Renal pelvis (tissue), 4 donors: ENCODE results near the gene MISP3. TPM values are rescaled to one million over a fixed set of nuclear protein-coding genes. Genes with fewer than 3 reads are reported as not detected.
A peak's percentile ranks its signal among the peaks of the same experiment; 100 is the strongest.
"Not testable (repeated sequence)": the region's sequence is repeated elsewhere in the genome, so short reads cannot be mapped to it uniquely, and the experiment has no call there.

ENCODE experiments used
- DNase-seq: peaks from one replicate; pipeline ENCODE4 v3.0.0-alpha.2; 2013
- polyA plus RNA-seq, 3 donors: library from polyadenylated mRNA; unstranded; fragments of 120-200 nt; gene quantifications; one replicate each; pipeline ENCODE4 v1.2.1, GENCODE V29; 2013; ENCODE audit not compliant: insufficient read length in 3 of 3

MISP3 gene
- polyA plus RNA-seq, 3 donors: 7.9 to 8.7 (median 8.2) TPM

GRCh38 chr19:14050961-14051360 lies 21.6 kb upstream of the MISP3 start:
- not testable (repeated sequence) for DNase-seq

- DNase-seq: no peak
Measured at GRCh38 chr19:14051980-14052379, 20.6 kb upstream of the MISP3 start.

DNA sequence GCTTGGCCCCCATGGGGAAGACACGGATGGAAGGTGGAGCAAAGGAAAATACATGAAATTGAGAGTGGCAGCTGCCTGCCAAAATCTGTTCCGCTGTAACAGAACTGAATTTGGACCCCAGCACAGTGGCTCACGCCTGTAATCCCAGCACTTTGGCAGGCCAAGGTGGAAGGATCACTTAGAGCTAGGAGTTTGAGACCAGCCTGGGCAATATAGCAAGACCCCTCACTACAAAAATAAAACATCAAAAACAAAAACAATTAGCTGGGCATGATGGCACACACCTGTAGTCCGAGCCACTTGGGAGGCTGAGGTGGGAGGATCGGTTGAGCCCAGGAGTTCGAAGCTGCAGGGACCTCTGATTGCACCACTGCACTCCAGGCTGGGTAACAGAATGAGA lies 20.1 kb upstream of the MISP3 start:
- DNase-seq: no peak

GRCh38 chr19:14053032-14053431 lies 19.6 kb upstream of the MISP3 start:
- no peak for DNase-seq

DNA sequence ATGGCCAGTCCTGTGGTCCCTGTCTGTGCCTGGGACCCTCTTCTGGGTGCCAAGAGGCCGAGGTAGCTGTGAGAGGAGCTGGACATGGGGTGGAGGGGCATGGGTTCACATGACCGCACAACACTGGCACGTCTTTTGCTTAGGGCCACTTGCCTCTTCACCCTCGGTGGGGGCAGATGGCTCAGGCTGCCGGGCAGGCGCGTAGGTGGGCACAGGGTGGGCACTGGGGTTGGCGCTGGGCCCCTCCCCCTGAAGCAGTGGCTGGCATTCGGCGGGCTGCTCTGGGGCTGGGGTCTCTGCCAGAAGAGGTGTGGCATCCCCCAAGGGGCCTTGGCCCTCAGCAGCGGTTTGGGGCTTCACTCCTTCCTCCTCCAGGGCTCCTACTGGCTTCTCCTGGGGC lies 19.1 kb upstream of the MISP3 start:
- no peak for DNase-seq

- DNase-seq: no peak
Measured at GRCh38 chr19:14054099-14054498, 18.5 kb upstream of the MISP3 start.

GRCh38 chr19:14054721-14055120 lies 17.9 kb upstream of the MISP3 start:
- no peak for DNase-seq

- DNase-seq: no peak
Measured at GRCh38 chr19:14055396-14055795, 17.2 kb upstream of the MISP3 start.

DNA sequence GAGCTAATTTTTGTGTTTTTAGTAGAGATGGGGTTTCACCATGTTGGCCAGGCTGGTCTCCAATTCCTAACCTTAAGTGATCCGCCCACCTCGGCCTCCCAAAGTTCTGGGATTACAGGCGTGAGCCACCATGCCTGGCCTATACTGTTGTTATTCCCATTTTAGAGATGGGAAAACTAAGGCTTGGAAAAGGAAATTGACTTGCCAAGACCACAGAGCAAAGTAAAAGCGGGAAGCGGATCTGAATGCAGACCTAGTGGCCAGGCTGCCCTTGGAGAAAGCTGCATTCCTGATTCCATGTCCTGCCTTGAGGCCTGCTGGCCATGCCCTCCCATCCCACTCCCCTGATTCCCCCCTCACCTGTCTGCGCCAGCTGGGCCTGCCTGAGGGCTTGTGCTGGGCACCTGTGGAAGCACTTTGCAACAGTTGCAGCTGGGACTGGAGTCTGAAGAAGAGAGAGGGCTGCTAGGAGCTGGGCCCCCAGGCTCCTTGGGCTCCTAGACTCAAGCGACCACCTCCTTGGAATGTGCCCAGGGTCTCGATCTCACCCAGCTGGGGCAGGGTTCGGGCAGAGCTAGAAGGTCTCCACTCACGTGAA lies 16.4 kb upstream of the MISP3 start:
- no peak for DNase-seq

GRCh38 chr19:14056741-14057356 lies 15.7 kb upstream of the MISP3 start:
- DNase-seq: no peak

GRCh38 chr19:14058182-14059092 lies 14.1 kb upstream of the MISP3 start:
- DNase-seq: no peak

GRCh38 chr19:14059093-14059480 lies 13.5 kb upstream of the MISP3 start:
- no peak for DNase-seq

DNA sequence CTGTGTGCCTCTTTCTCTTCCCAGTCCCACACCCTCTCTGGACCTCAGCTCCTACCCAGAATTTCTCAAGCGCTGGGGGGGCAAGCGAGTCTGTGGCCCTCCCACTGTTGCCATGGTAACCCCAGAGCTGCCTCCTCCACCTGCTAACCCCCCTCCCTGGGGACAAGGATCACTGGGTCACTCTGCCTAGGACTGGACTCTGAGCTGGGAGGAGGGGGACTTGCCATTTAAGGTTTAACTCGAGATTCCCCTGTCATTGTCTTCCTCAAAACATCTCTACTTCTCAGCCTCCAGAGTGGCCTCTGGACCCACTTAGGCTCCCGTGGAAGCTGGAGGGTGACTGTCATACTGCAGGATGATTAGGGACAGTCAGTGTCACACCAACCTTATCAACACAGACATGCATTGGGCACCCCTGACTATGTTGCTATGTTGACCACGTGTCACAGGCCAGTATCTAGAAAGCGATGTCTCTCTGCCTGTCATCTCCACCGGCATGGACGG lies 12.9 kb upstream of the MISP3 start:
- DNase-seq: no peak

GRCh38 chr19:14061081-14061749 lies 11.4 kb upstream of the MISP3 start:
- DNase-seq: no peak

- peak; percentile 69 for DNase-seq
Measured at GRCh38 chr19:14061751-14062557, 10.6 kb upstream of the MISP3 start, which contains the start of gene PALM3. PALM3 (minus strand) TSS chr19:14062076; CDS start chr19:14061980, 96 bp downstream.

GRCh38 chr19:14062558-14062855 lies 10.1 kb upstream of the MISP3 start:
- no peak for DNase-seq

DNA sequence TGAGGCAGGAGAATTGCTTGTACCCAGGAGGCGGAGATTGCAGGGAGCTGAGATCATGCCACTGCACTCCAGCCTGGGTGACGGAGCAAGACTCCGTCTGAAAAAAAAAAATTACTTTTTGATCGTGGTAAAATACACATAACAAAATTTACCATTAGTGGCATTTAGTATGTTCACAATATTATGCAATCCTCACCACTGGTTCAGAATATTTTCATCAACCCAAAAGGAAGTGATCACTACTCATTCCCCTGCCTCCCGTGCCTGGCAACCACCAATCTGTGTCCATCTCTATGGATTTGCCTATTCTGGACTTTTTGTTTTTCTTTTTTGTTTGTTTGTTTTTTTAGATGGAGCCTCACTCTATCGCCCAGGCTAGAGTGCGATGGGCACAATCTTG lies 9.5 kb upstream of the MISP3 start:
- no peak for DNase-seq

DNA sequence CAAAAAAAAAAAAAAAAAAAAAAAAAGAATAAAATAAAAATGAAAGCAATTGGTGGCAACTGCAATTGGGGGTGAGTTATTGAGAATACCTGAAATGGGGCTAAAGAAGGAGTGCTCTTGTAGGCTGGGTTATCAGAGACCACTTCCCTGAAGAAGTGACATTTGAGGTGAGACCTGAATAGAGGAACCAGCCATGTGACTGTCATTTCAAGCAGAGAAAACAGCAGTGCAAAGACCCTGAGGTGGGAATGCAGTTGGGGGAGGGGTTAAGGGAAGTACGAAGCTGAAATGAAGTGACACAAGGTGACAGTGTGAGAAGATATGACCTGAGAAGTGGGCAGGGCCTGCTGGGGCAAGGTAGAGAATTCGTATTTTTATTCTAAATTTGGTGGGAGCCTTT lies 6.5 kb upstream of the MISP3 start:
- no peak for DNase-seq

DNA sequence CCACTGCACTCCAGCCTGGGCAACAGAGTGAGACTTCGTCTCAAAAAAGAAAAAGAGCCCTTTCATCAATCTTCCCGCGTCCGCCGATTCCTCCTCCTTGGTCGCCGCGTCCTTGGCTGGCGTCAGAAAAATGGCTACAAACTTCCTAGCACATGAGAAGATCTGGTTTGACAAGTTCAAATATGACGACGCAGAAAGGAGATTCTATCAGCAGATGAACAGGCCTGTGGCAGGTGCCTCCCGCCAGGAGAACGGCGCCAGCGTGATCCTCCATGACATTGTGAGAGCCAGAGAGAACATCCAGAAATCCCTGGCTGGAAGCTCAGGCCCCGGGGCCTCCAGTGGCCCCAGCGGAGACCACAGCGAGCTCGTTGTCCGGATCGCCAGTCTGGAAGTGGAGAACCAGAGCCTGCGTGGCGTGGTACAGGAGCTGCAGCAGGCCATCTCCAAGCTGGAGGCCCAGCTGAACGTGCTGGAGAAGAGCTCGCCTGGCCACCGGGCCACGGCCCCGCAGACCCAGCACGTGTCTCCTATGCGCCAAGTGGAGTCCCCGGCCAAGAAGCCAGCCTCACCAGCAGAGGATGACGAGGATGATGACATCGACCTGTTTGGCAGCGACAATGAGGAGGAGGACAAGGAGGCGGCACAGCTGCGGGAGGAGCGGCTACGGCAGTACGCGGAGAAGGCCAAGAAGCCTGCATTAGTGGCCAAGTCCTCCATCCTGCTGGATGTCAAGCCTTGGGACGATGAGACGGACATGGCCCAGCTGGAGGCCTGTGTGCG lies 2.1 kb upstream of the MISP3 start:
- DNase-seq: no peak

- DNase-seq: no peak
Measured at GRCh38 chr19:14073261-14073924, 807 bp downstream of the MISP3 start.
